Ishikawa (cell line): Measurements from ENCODE around the gene SOX5.

ENCODE experiments used
- NFIC ChIP-seq: IDR thresholded peaks from 2 replicates; pipeline ENCODE4 v1.6.1; 2012
- TAF1 ChIP-seq: IDR thresholded peaks from 2 replicates; pipeline ENCODE4 v1.6.1; 2012; ENCODE audit warnings: low read depth, mild to moderate bottlenecking
- TF ChIP-seq, protein P1 (sequence below): IDR thresholded peaks from 2 replicates; pipeline ENCODE4 v1.6.1; 2012
- TF ChIP-seq, protein P2 (sequence below): IDR thresholded peaks from 2 replicates; pipeline ENCODE4 v1.6.1; 2012; ENCODE audit warnings: low read depth, mild to moderate bottlenecking

DNA sequence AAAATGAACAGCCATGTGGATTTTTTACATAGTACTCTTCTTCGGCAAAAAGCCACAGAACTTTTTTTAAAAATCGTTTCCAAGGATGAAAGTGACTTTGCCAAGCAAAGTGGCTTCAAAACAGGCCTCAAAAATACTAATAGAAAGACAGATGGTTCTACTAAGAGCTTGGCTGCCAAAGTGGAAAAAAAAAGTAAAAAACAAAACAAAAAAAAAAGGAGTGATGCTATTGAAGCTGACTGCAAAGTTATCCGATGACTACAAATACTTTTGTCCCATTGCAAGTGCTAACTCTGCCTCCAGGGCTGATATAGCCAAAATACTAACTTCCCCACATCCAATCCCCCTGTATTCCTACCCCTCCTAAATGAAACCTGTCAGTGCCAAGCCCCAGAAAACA, 277.6 kb downstream of the SOX5 start:
- TF ChIP-seq, protein P1, sequence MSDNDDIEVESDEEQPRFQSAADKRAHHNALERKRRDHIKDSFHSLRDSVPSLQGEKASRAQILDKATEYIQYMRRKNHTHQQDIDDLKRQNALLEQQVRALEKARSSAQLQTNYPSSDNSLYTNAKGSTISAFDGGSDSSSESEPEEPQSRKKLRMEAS = no peak
- TF ChIP-seq TAF1 (no peak), NFIC (no peak)
- TF ChIP-seq, protein P2, sequence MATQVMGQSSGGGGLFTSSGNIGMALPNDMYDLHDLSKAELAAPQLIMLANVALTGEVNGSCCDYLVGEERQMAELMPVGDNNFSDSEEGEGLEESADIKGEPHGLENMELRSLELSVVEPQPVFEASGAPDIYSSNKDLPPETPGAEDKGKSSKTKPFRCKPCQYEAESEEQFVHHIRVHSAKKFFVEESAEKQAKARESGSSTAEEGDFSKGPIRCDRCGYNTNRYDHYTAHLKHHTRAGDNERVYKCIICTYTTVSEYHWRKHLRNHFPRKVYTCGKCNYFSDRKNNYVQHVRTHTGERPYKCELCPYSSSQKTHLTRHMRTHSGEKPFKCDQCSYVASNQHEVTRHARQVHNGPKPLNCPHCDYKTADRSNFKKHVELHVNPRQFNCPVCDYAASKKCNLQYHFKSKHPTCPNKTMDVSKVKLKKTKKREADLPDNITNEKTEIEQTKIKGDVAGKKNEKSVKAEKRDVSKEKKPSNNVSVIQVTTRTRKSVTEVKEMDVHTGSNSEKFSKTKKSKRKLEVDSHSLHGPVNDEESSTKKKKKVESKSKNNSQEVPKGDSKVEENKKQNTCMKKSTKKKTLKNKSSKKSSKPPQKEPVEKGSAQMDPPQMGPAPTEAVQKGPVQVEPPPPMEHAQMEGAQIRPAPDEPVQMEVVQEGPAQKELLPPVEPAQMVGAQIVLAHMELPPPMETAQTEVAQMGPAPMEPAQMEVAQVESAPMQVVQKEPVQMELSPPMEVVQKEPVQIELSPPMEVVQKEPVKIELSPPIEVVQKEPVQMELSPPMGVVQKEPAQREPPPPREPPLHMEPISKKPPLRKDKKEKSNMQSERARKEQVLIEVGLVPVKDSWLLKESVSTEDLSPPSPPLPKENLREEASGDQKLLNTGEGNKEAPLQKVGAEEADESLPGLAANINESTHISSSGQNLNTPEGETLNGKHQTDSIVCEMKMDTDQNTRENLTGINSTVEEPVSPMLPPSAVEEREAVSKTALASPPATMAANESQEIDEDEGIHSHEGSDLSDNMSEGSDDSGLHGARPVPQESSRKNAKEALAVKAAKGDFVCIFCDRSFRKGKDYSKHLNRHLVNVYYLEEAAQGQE = no peak
